Measurements from ENCODE around the gene TTBK1. TPM values are rescaled to one million over a fixed set of nuclear protein-coding genes. Genes with fewer than 3 reads are reported as not detected.

TTBK1 gene
- total and polyA plus RNA-seq, 9 donors: under 0.01 to 0.17 (median 0.05) TPM

- H3K9me3 ChIP-seq (replicated peaks; ENCODE audit: control insufficient read depth, low read depth, low read length): no peaks in the 10 kb centered on the region
- H3K4me1 ChIP-seq (ENCODE audit: control insufficient read depth, insufficient read depth, low read length): peaks cover 17% of the 10 kb centered on the region
- no peak overlapping the region for H3K4me3 ChIP-seq (ENCODE audit: low read length)
- H3K36me3 ChIP-seq (ENCODE audit: control insufficient read depth, insufficient read depth, low read length): peaks cover 41% of the 10 kb centered on the region
- WGBS (ENCODE audit: insufficient coverage): 77% methylated on average over 14 of the region's 20 CpGs
- H3K27ac ChIP-seq (ENCODE audit: low read length): no peak overlapping the region
- DNase-seq: peak; percentile 33
- H3K27me3 ChIP-seq (ENCODE audit: control insufficient read depth, insufficient read depth, low read length): no peaks in the 10 kb centered on the region
These were observed 22.0 kb upstream of the TTBK1 start for GRCh38 chr6:43221046-43221972.

DNA sequence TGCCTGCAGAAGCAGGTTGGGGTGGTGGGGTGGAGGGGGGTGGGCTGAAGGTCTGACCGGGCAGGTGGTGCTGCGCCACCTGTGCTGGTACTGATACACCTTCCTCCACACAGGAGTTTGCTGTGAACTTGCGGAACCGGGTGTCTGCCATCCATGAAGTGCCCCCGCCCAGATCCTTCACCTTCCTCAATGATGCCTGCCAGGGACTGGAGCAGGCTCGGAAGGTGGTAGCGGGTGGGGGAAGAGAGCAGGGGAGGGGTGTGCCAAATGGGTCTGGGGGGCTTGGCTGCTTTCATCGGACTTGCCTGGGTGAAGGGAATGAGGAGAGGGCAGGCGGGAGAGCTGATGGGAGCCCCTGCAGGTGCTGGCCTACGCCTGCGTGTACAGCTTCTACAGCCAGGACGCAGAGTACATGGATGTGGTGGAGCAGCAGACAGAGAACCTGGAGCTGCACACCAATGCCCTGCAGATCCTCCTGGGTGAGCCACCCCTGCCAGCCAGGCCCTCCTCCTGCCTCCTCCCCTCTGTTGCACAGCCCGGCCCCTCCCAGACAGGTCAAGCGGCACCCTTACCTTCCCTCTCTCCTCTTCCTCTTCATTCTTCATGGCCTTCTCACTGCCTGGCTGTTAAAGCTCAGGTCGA, 20.7 kb upstream of the TTBK1 start:
- Histone ChIP-seq H3K27ac (ENCODE audit: low read length) (no peak overlapping the region), H3K27me3 (ENCODE audit: control insufficient read depth, insufficient read depth, low read length) (no peaks in the 10 kb centered on the region), H3K9me3 (replicated peaks; ENCODE audit: control insufficient read depth, low read depth, low read length) (no peaks in the 10 kb centered on the region), H3K4me1 (ENCODE audit: control insufficient read depth, insufficient read depth, low read length) (peaks cover 17% of the 10 kb centered on the region), H3K4me3 (ENCODE audit: low read length) (no peak overlapping the region), H3K36me3 (ENCODE audit: control insufficient read depth, insufficient read depth, low read length) (peaks cover 32% of the 10 kb centered on the region)
- DNase-seq: no peak
- WGBS (ENCODE audit: insufficient coverage): 80% methylated on average over 6 of the region's 15 CpGs

DNA sequence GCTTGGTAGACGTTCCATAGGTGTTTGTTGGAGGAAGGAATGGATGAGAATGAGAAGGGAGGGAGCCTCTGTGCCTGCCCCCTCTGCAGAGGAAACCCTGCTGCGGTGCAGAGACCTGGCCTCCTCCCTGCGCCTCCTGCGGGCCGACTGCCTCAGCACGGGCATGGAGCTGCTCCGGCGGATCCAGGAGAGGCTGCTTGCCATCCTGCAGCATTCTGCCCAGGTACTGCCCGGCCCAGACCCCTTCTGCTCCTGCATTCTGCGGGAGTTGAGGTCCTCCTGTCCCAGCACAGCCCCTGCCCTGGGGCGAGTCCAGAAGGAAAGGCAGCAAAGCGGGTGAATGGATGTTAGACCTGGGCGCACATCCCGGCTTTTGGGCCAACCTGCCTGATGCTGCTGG, 20.1 kb upstream of the TTBK1 start:
- Histone ChIP-seq H3K4me3 (ENCODE audit: low read length) (no peak overlapping the region), H3K36me3 (ENCODE audit: control insufficient read depth, insufficient read depth, low read length) (peaks cover 31% of the 10 kb centered on the region), H3K4me1 (ENCODE audit: control insufficient read depth, insufficient read depth, low read length) (peaks cover 17% of the 10 kb centered on the region), H3K27me3 (ENCODE audit: control insufficient read depth, insufficient read depth, low read length) (no peaks in the 10 kb centered on the region), H3K9me3 (replicated peaks; ENCODE audit: control insufficient read depth, low read depth, low read length) (no peaks in the 10 kb centered on the region), H3K27ac (ENCODE audit: low read length) (no peak overlapping the region)
- DNase-seq: no peak
- 81% methylated on average over 12 of the region's 14 CpGs for WGBS (ENCODE audit: insufficient coverage)

DNA sequence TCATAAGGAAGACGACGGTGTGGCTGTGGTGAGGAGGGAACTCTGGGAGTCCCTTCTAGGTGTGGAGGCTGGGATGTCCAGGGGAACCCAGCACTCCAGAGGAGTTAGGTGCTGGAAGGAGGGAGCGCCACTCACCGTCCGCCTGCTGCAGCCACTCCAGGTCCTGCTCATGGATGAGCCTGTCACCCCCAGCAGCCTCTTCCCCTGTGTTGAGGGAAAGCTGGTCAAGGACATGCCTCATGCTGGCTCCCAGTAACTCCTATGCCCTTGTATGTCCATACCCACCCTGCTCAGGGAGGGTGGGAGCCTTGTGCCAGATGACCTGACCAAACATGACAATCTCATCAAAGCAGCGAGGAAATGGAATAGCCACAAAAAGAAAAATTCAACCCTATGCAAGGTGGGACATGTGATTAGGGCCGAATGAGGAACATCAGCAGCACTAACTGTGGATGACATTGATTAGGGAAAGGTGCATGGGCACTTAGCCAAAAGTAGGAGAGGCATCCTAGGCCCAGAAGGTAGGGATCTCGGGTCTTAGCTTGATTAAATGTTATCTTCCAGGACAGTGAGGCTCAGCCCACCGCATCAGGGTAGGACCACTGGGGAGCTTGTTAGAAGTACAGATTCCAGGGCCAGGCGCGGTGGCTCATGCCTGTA, 17.0 kb upstream of the TTBK1 start:
- DNase-seq: no peak
- Histone ChIP-seq H3K9me3 (replicated peaks; ENCODE audit: control insufficient read depth, low read depth, low read length) (no peaks in the 10 kb centered on the region), H3K4me3 (ENCODE audit: low read length) (no peak overlapping the region), H3K4me1 (ENCODE audit: control insufficient read depth, insufficient read depth, low read length) (peaks cover 15% of the 10 kb centered on the region), H3K27me3 (ENCODE audit: control insufficient read depth, insufficient read depth, low read length) (peaks cover 6% of the 10 kb centered on the region), H3K27ac (ENCODE audit: low read length) (no peak overlapping the region), H3K36me3 (ENCODE audit: control insufficient read depth, insufficient read depth, low read length) (peaks cover 16% of the 10 kb centered on the region)
- WGBS (ENCODE audit: insufficient coverage): 90% methylated on average over 5 of the region's 11 CpGs

DNA sequence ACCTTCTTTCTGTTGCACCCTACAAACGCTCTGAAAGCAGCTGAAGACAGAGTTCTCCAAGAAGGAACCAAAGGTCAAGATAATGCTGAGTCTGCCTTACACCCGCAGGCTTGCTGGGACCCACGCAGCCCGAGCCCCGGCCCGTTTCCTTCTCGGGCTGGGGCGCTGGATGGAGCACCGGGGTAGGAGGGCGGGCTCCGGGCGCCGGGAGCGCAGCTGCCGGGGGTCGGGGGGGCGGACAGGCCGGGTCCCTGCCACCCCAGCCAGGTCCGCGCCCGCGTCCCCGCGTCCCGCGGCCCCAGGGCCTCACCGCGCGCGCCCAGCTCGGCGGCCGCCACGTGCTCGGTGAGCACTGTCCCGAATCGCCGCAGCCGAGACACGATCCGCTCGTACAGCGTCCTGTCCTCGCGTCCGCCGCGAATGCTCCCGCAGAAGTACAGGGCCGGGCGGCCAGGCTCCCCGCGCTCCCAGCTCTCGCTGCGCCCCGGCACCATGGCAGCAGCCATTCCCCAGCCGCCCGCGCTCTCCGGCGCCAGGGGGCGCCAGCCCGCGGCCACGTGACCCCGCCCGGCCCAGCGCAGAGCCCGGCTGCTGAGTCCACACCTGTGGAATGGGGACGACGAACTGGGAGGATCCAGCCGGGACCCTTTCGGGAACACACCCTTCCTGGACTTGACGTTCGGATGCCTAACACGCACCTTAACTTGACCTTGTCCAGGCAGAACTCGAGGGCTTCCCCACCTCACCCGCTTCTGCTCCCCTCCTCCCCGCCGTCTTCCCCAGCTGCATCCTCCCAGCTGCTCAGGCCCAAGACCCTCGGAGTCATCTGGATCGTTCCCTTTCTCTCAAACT, 14.1 kb upstream of the TTBK1 start, which contains the start of gene DNPH1:
DNPH1 (minus strand) TSS at position 531 of the 852 bp plus-strand sequence; CDS start at position 506, 25 bp downstream.
- Histone ChIP-seq H3K27ac (ENCODE audit: low read length) (peak within 1 kb of the TSS; percentile 15), H3K27me3 (ENCODE audit: control insufficient read depth, insufficient read depth, low read length) (peaks cover 16% of the 10 kb centered on the region), H3K4me1 (ENCODE audit: control insufficient read depth, insufficient read depth, low read length) (peaks cover 6% of the 10 kb centered on the region), H3K9me3 (replicated peaks; ENCODE audit: control insufficient read depth, low read depth, low read length) (no peaks in the 10 kb centered on the region), H3K36me3 (ENCODE audit: control insufficient read depth, insufficient read depth, low read length) (peaks cover 5% of the 10 kb centered on the region), H3K4me3 (ENCODE audit: low read length) (peak within 1 kb of the TSS; percentile 48)
- peak; percentile 86 for DNase-seq
- under 1% methylated on average over 82 of the region's 82 CpGs for WGBS (ENCODE audit: insufficient coverage)

- Histone ChIP-seq H3K4me3 (ENCODE audit: low read length) (peak overlapping the region; percentile 48), H3K27ac (ENCODE audit: low read length) (no peak overlapping the region), H3K36me3 (ENCODE audit: control insufficient read depth, insufficient read depth, low read length) (no peaks in the 10 kb centered on the region), H3K9me3 (replicated peaks; ENCODE audit: control insufficient read depth, low read depth, low read length) (no peaks in the 10 kb centered on the region), H3K4me1 (ENCODE audit: control insufficient read depth, insufficient read depth, low read length) (peaks cover 6% of the 10 kb centered on the region), H3K27me3 (ENCODE audit: control insufficient read depth, insufficient read depth, low read length) (peaks cover 18% of the 10 kb centered on the region)
- WGBS (ENCODE audit: insufficient coverage): 61% methylated on average over 11 of the region's 17 CpGs
- no peak for DNase-seq
These were observed 13.3 kb upstream of the TTBK1 start for GRCh38 chr6:43229803-43230620.

- no peaks in the 10 kb centered on the region for H3K36me3 ChIP-seq (ENCODE audit: control insufficient read depth, insufficient read depth, low read length)
- DNase-seq: no peak
- no peaks in the 10 kb centered on the region for H3K9me3 ChIP-seq (replicated peaks; ENCODE audit: control insufficient read depth, low read depth, low read length)
- peaks cover 23% of the 10 kb centered on the region for H3K27me3 ChIP-seq (ENCODE audit: control insufficient read depth, insufficient read depth, low read length)
- H3K4me1 ChIP-seq (ENCODE audit: control insufficient read depth, insufficient read depth, low read length): peaks cover 6% of the 10 kb centered on the region
- H3K4me3 ChIP-seq (ENCODE audit: low read length): no peak overlapping the region
- WGBS (ENCODE audit: insufficient coverage): no CpG with 5 or more reads among the region's 4 CpGs
- no peak overlapping the region for H3K27ac ChIP-seq (ENCODE audit: low read length)
These were observed 12.2 kb upstream of the TTBK1 start for GRCh38 chr6:43231053-43231452.

- H3K27ac ChIP-seq (ENCODE audit: low read length): no peak overlapping the region
- no peak for DNase-seq
- no peak overlapping the region for H3K4me3 ChIP-seq (ENCODE audit: low read length)
- H3K4me1 ChIP-seq (ENCODE audit: control insufficient read depth, insufficient read depth, low read length): peaks cover 6% of the 10 kb centered on the region
- WGBS (ENCODE audit: insufficient coverage): 77% methylated on average over 2 of the region's 3 CpGs
- H3K27me3 ChIP-seq (ENCODE audit: control insufficient read depth, insufficient read depth, low read length): peaks cover 23% of the 10 kb centered on the region
- H3K9me3 ChIP-seq (replicated peaks; ENCODE audit: control insufficient read depth, low read depth, low read length): no peaks in the 10 kb centered on the region
- no peaks in the 10 kb centered on the region for H3K36me3 ChIP-seq (ENCODE audit: control insufficient read depth, insufficient read depth, low read length)
These were observed 11.4 kb upstream of the TTBK1 start for GRCh38 chr6:43231735-43232450.
